ENCODE data around the gene TSEN54. TPM values are rescaled to one million over a fixed set of nuclear protein-coding genes. Genes with fewer than 3 reads are reported as not detected.

The TSEN54 gene
- total RNA-seq, 2 experiments from 2014 or later = 73.3 to 78.7 TPM

DNA sequence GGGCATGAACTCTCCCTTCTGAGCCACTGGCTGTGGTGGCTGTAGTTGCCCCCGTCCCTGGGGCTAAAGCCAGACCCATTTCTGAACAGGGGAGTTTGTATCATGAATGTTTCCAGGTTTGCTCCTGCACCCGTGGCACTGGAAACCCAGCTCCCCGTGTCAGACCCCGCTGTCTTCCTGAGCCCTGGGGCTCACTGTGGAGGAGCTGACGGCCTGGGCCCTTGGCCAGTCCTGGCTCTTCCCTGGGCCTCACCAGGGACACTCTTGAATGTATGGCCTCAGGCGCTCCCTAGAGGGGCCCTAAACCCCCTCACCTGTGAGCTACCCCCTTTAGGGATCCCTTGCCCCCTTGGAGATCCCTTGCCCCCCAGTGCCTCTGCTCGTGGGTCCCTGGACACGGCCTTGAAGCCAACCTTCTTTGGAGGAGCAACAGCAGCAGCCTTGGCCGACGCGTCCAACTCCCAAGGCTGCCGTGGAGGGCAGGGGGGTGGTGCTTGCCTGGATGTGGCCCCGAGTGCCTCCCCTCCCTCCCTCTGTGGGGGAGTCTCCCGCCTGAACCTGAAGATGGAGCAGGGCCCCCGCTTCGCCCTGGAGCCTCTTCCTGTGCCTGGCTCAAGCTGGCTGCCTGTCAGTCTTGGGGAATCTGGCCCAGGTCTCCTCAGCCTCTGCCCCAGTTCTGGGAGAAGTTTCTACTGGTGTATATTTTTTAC is 16.9 kb upstream of the TSEN54 start:
- H3K27ac Mint-ChIP-seq = no peak overlapping the region
- TF ChIP-seq, protein P1, sequence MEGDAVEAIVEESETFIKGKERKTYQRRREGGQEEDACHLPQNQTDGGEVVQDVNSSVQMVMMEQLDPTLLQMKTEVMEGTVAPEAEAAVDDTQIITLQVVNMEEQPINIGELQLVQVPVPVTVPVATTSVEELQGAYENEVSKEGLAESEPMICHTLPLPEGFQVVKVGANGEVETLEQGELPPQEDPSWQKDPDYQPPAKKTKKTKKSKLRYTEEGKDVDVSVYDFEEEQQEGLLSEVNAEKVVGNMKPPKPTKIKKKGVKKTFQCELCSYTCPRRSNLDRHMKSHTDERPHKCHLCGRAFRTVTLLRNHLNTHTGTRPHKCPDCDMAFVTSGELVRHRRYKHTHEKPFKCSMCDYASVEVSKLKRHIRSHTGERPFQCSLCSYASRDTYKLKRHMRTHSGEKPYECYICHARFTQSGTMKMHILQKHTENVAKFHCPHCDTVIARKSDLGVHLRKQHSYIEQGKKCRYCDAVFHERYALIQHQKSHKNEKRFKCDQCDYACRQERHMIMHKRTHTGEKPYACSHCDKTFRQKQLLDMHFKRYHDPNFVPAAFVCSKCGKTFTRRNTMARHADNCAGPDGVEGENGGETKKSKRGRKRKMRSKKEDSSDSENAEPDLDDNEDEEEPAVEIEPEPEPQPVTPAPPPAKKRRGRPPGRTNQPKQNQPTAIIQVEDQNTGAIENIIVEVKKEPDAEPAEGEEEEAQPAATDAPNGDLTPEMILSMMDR (IDR thresholded peaks at IDR 0.05) = no peak
- no peak overlapping the region for H3K4me3 ChIP-seq (ENCODE audit: low read length)
- peaks cover 9% of the 10 kb centered on the region for H3K4me1 Mint-ChIP-seq (ENCODE audit: low read depth)
- no peaks in the 10 kb centered on the region for H3K9me3 Mint-ChIP-seq
- ChIA-PET POLR2A (interaction anchor here (0.7 kb wide), 2 partner anchors 12 to 43 kb away, joined by 3 read pairs; partner anchors contain the start of gene TMEM94), CTCF (no interaction called here)
- H3K4me1 ChIP-seq (ENCODE audit: insufficient read depth, low read length) = peaks cover 9% of the 10 kb centered on the region
- H3K27ac ChIP-seq (ENCODE audit: low read depth in 1 of 2, low read length in 2 of 2) = no peak overlapping the region
- H3K36me3 Mint-ChIP-seq (ENCODE audit: low read depth) = peaks cover 40% of the 10 kb centered on the region
- H3K27me3 ChIP-seq (ENCODE audit: control insufficient read depth in 1 of 2, insufficient read depth in 2 of 2, low read length in 2 of 2) = no peaks in the 10 kb centered on the region
- no peak overlapping the region for H3K4me3 Mint-ChIP-seq
- DNase-seq = no peak
- H3K9me3 ChIP-seq (ENCODE audit: control insufficient read depth in 1 of 2, insufficient read depth in 1 of 2, low read length in 2 of 2) = no peaks in the 10 kb centered on the region
- ATAC-seq (ENCODE audit: poor library complexity) = no peak
- peaks cover 36% of the 10 kb centered on the region for H3K36me3 ChIP-seq (ENCODE audit: insufficient read depth, low read length)
- no peaks in the 10 kb centered on the region for H3K27me3 Mint-ChIP-seq
- intact Hi-C loops (cut with DNase I, micrococcal nuclease) = no loop called here

DNA sequence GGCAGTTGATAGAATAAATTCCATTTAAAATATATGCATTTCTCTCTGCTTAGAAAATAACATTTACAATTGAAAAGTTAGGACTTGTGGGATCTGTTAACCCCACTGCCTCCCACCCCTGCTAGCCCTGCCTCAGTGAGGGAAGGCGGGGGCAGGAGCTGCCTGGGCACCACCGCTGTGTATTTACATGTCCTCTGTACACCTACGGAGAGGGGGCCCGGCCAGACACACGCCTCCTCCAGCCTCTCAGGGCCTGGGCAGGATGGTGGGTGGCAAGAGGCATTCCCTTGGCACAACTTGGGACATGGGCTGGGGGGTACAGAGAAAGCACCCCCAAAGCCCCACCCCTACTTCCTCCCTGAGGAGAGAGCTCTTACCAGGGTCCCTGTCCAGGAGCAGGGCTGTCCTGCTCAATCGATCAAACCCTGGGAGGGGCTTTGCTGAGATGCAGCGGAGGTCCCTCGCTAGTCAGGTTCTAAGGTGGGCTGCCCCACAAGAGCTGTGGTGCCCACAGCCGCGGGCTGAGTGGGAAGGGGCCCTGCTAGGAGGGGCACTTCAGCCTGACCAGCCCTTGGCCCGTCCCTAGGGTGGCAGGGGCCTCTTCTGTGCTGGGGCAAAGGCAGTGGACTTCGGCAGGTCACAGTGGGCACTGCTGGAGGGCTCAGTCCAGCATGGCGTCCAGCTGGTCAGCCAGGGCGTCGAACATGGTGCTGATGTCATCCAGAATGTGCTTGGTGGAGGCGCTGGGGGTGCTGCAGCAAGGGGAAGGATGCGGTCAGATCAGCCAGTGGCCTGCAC is 15.7 kb upstream of the TSEN54 start:
- ChIA-PET CTCF (no interaction called here), POLR2A (interaction anchor here (0.8 kb wide), 1 partner anchor 25 kb away, joined by 3 read pairs; the partner anchor contains the start of gene LLGL2)
- no peaks in the 10 kb centered on the region for H3K27me3 ChIP-seq (ENCODE audit: control insufficient read depth in 1 of 2, insufficient read depth in 2 of 2, low read length in 2 of 2)
- Mint-ChIP-seq H3K4me3 (no peak overlapping the region), H3K9me3 (no peaks in the 10 kb centered on the region), H3K27me3 (no peaks in the 10 kb centered on the region), H3K27ac (no peak overlapping the region), H3K4me1 (ENCODE audit: low read depth) (peaks cover 9% of the 10 kb centered on the region), H3K36me3 (ENCODE audit: low read depth) (peaks cover 31% of the 10 kb centered on the region)
- DNase-seq (no peak), ATAC-seq (ENCODE audit: poor library complexity) (no peak)
- intact Hi-C loops (cut with DNase I, micrococcal nuclease) = no loop called here
- H3K27ac ChIP-seq (ENCODE audit: low read depth in 1 of 2, low read length in 2 of 2) = no peak overlapping the region
- no peaks in the 10 kb centered on the region for H3K9me3 ChIP-seq (ENCODE audit: control insufficient read depth in 1 of 2, insufficient read depth in 1 of 2, low read length in 2 of 2)
- peaks cover 27% of the 10 kb centered on the region for H3K36me3 ChIP-seq (ENCODE audit: insufficient read depth, low read length)
- peaks cover 9% of the 10 kb centered on the region for H3K4me1 ChIP-seq (ENCODE audit: insufficient read depth, low read length)
- TF ChIP-seq, protein P1 (IDR thresholded peaks at IDR 0.05) = no peak
- no peak overlapping the region for H3K4me3 ChIP-seq (ENCODE audit: low read length)

DNA sequence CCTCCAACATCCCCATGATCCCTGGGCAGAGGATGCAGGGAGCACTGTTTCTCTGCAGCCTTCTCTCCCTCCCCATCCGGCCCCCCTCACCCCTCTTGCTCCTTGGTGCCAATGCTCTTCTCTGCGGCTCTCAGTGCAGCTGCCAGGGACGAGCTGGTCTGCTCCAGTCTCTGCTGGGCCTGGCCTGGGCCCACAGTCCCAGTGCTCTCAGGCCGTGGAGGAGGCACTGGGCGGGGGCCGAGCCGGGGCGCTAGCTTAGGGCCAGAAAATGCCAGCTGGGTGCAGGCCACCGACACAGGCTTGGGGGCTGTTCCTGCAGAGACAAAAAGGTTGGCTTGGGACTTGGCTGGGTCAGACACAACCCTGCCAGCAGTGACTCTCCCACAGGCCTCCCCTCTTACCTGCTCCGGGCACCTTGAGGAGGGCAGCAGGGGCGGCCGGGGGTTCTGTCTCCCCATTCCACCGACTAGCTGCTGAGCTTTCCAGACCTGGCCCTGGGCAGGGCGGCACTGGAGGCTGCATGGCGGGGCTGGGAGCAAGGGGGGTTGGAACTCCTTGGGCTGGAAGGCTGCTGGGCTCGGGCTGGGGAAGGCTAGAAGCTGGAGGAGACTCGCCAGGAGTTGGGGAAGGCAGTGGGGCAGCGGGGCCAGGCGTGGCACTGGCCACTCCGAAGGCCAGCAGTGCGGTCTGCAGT is 14.8 kb upstream of the TSEN54 start:
- Histone ChIP-seq H3K27ac (ENCODE audit: low read depth in 1 of 2, low read length in 2 of 2) (no peak overlapping the region), H3K4me3 (ENCODE audit: low read length) (no peak overlapping the region), H3K36me3 (ENCODE audit: insufficient read depth, low read length) (peaks cover 21% of the 10 kb centered on the region), H3K27me3 (ENCODE audit: control insufficient read depth in 1 of 2, insufficient read depth in 2 of 2, low read length in 2 of 2) (no peaks in the 10 kb centered on the region), H3K4me1 (ENCODE audit: insufficient read depth, low read length) (peaks cover 9% of the 10 kb centered on the region), H3K9me3 (ENCODE audit: control insufficient read depth in 1 of 2, insufficient read depth in 1 of 2, low read length in 2 of 2) (no peaks in the 10 kb centered on the region)
- no peak for ATAC-seq (ENCODE audit: poor library complexity)
- no peak overlapping the region for H3K4me3 Mint-ChIP-seq
- no peak for DNase-seq
- H3K9me3 Mint-ChIP-seq = no peaks in the 10 kb centered on the region
- intact Hi-C loops (cut with DNase I, micrococcal nuclease) = no loop called here
- peaks cover 26% of the 10 kb centered on the region for H3K36me3 Mint-ChIP-seq (ENCODE audit: low read depth)
- TF ChIP-seq, protein P1 (IDR thresholded peaks at IDR 0.05) = no peak
- no peaks in the 10 kb centered on the region for H3K27me3 Mint-ChIP-seq
- POLR2A ChIA-PET = interaction anchor here (0.8 kb wide), 1 partner anchor 24 kb away, joined by 3 read pairs; the partner anchor contains the start of gene LLGL2
- no peak overlapping the region for H3K27ac Mint-ChIP-seq
- CTCF ChIA-PET = no interaction called here
- peaks cover 9% of the 10 kb centered on the region for H3K4me1 Mint-ChIP-seq (ENCODE audit: low read depth)

All from CD4-positive, alpha-beta T cell (primary cell).